Thoracic aorta (tissue), 2 donors: ENCODE results near the gene RASGRP2. TPM values are rescaled to one million over a fixed set of nuclear protein-coding genes. Genes with fewer than 3 reads are reported as not detected.

Experiments used
- ATAC-seq: fragments of 150-250 bp; one replicate; pipeline ENCODE4 v1.8.0; 2017; ENCODE audit warnings: low read depth; ENCODE audit not compliant: insufficient number of reproducible peaks, low FRiP score
- DNase-seq: peaks from one replicate; pipeline ENCODE4 v3.0.0-alpha.2; 2020; ENCODE audit warnings: low spot score
- H3K27ac ChIP-seq, 2 donors: fragments of 200-600 bp; sonication (generic); 1 replicate in 1 of 2; 2 replicates in 1 of 2; pipeline ENCODE4 v1.5.1; 2016; ENCODE audit warnings: mild to moderate bottlenecking in 2 of 2, moderate library complexity in 2 of 2
- H3K27me3 ChIP-seq: fragments of 200-600 bp; sonication (generic); replicated peaks from 2 replicates; pipeline ENCODE4 v1.6.0; 2016; ENCODE audit warnings: mild to moderate bottlenecking; ENCODE audit not compliant: insufficient read depth
- H3K36me3 ChIP-seq: fragments of 200-600 bp; sonication (generic); one replicate; pipeline ENCODE4 v1.5.1; 2016
- H3K4me1 ChIP-seq, 2 donors: fragments of 200-600 bp; sonication (generic); 1 replicate in 1 of 2; 2 replicates in 1 of 2; pipeline versions ENCODE4 v1.5.1 to v1.6.0; 2016; ENCODE audit warnings: low read depth in 2 of 2, mild to moderate bottlenecking in 1 of 2; ENCODE audit not compliant: control insufficient read depth in 1 of 2
- H3K4me3 ChIP-seq: fragments of 200-600 bp; sonication (generic); 2 replicates; pipeline ENCODE4 v1.5.1; 2016; ENCODE audit warnings: mild to moderate bottlenecking
- H3K9me3 ChIP-seq: fragments of 200-600 bp; sonication (generic); 2 replicates; pipeline ENCODE4 v1.5.1; 2016
- CTCF ChIP-seq: fragments of 200-600 bp; sonication (generic); IDR thresholded peaks from one replicate; pipeline ENCODE4 v1.5.1; 2019; ENCODE audit warnings: antibody characterized with exemption
- total RNA-seq, 2 donors: library from RNA; depleted of rRNA; stranded (reverse); fragments of >200 nt; gene quantifications; one replicate each; pipeline versions ENCODE4 v1.1.0 to v1.2.3, GENCODE V29; 2016

The RASGRP2 gene
- total RNA-seq, 2 donors from 2014 or later: 78.4 to 89.1 TPM

GRCh38 chr11:64765851-64766665 lies 22.1 kb upstream of the RASGRP2 start:
- TF ChIP-seq CTCF: no peak
- Histone ChIP-seq H3K9me3 (no peaks in the 10 kb centered on the region), H3K27ac (no peak overlapping the region), H3K4me3 (no peak overlapping the region), H3K36me3 (peaks cover 78% of the 10 kb centered on the region), H3K27me3 (no peaks in the 10 kb centered on the region), H3K4me1 (peaks cover 12 to 51% of the 10 kb centered on the region in 2 donors)
- DNase-seq (no peak), ATAC-seq (no peak)

GRCh38 chr11:64765291-64765850 lies 21.4 kb upstream of the RASGRP2 start:
- H3K4me1 ChIP-seq: peaks cover 19 to 58% of the 10 kb centered on the region in 2 donors
- H3K36me3 ChIP-seq: peaks cover 72% of the 10 kb centered on the region
- ATAC-seq (no peak), DNase-seq (no peak)
- H3K27ac ChIP-seq: peak overlapping the region in 1 of 2 donors; percentile 42
- no peaks in the 10 kb centered on the region for H3K9me3 ChIP-seq
- no peak for TF ChIP-seq CTCF
- no peaks in the 10 kb centered on the region for H3K27me3 ChIP-seq
- H3K4me3 ChIP-seq: no peak overlapping the region

- no peaks in the 10 kb centered on the region for H3K27me3 ChIP-seq
- no peak overlapping the region for H3K4me3 ChIP-seq
- ATAC-seq (no peak), DNase-seq (no peak)
- H3K9me3 ChIP-seq: no peaks in the 10 kb centered on the region
- H3K27ac ChIP-seq: peak overlapping the region; percentile 68 to 83
- H3K4me1 ChIP-seq: peaks cover 23 to 63% of the 10 kb centered on the region in 2 donors
- no peak for TF ChIP-seq CTCF
- H3K36me3 ChIP-seq: peaks cover 65% of the 10 kb centered on the region
Observed at GRCh38 chr11:64764753-64765152, 20.8 kb upstream of the RASGRP2 start.

- TF ChIP-seq CTCF: no peak
- Histone ChIP-seq H3K9me3 (no peaks in the 10 kb centered on the region), H3K4me3 (no peak overlapping the region), H3K4me1 (peaks cover 26 to 68% of the 10 kb centered on the region in 2 donors), H3K27ac (peak overlapping the region; percentile 68 to 83), H3K36me3 (peaks cover 59% of the 10 kb centered on the region), H3K27me3 (no peaks in the 10 kb centered on the region)
- ATAC-seq (no peak), DNase-seq (no peak)
Observed at GRCh38 chr11:64764040-64764611, 20.2 kb upstream of the RASGRP2 start.

- Histone ChIP-seq H3K4me3 (no peak overlapping the region), H3K27ac (peak overlapping the region; percentile 68 to 83), H3K9me3 (no peaks in the 10 kb centered on the region), H3K4me1 (peaks cover 26 to 73% of the 10 kb centered on the region in 2 donors), H3K36me3 (peaks cover 54% of the 10 kb centered on the region), H3K27me3 (no peaks in the 10 kb centered on the region)
- TF ChIP-seq CTCF: no peak
- DNase-seq (no peak), ATAC-seq (no peak)
Observed at GRCh38 chr11:64763526-64764039, 19.6 kb upstream of the RASGRP2 start.
